ENCODE results near the gene UBA3.

UBA3 gene

GRCh38 chr3:69116897-69117296 is 36.7 kb upstream of the UBA3 start:
- no peak overlapping the region for H3K9ac ChIP-seq (ENCODE audit: low read length)
- H3K4me1 ChIP-seq (ENCODE audit: control insufficient read depth, insufficient read depth, low read length), result no peaks in the 10 kb centered on the region
- no peaks in the 10 kb centered on the region for H3K36me3 ChIP-seq (ENCODE audit: control insufficient read depth, insufficient read depth, low read length)
- no peak overlapping the region for H3K4me3 ChIP-seq (ENCODE audit: low read length)
- no peaks in the 10 kb centered on the region for H3K27me3 ChIP-seq (ENCODE audit: control insufficient read depth, insufficient read depth, low read length)
- H3K9me3 ChIP-seq (ENCODE audit: control insufficient read depth, low read length), result no peaks in the 10 kb centered on the region

DNA sequence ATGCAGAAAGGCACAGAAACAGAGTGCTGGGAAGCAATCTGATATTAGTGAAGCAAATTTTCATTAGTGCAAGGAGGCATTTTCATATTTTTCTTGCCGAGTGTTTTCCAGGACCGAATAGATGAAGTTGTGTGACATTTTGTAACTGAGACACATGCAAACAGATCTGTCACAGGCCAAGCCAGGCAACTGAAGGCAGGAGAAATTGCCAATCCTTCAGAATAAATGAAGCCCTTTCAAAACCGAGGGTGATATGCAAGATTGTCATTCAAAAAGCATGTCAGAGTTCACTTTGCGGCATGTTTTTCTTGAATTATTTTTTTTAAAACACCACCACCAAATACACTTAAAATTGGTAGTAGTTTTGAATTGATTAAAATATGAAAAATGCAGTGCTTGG is 36.0 kb upstream of the UBA3 start:
- H3K27me3 ChIP-seq (ENCODE audit: control insufficient read depth, insufficient read depth, low read length), result no peaks in the 10 kb centered on the region
- H3K4me1 ChIP-seq (ENCODE audit: control insufficient read depth, insufficient read depth, low read length), result no peaks in the 10 kb centered on the region
- no peaks in the 10 kb centered on the region for H3K36me3 ChIP-seq (ENCODE audit: control insufficient read depth, insufficient read depth, low read length)
- no peaks in the 10 kb centered on the region for H3K9me3 ChIP-seq (ENCODE audit: control insufficient read depth, low read length)
- H3K4me3 ChIP-seq (ENCODE audit: low read length), result no peak overlapping the region
- H3K9ac ChIP-seq (ENCODE audit: low read length), result no peak overlapping the region

DNA sequence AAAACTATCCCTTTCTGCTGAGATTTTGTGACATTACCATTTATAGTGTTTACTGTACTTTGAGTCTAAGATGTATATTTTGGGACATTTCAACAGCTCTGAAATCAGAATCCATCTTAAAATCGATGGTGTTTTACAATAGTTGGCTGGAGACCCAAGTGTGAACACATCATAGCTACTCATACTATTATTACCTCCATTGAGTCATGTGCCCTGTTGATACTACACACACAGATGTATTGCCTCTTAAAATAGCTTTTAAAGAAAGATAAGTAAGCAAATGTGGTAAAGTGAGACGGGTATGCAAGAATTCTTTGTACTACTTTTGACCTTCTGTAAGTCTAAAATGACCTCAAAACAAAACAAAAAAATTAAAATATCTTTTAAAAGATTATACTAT is 35.6 kb upstream of the UBA3 start:
- no peaks in the 10 kb centered on the region for H3K4me1 ChIP-seq (ENCODE audit: control insufficient read depth, insufficient read depth, low read length)
- no peak overlapping the region for H3K9ac ChIP-seq (ENCODE audit: low read length)
- H3K9me3 ChIP-seq (ENCODE audit: control insufficient read depth, low read length), result no peaks in the 10 kb centered on the region
- H3K27me3 ChIP-seq (ENCODE audit: control insufficient read depth, insufficient read depth, low read length), result no peaks in the 10 kb centered on the region
- H3K36me3 ChIP-seq (ENCODE audit: control insufficient read depth, insufficient read depth, low read length), result no peaks in the 10 kb centered on the region
- H3K4me3 ChIP-seq (ENCODE audit: low read length), result no peak overlapping the region

- H3K4me1 ChIP-seq (ENCODE audit: control insufficient read depth, insufficient read depth, low read length), result no peaks in the 10 kb centered on the region
- no peak overlapping the region for H3K4me3 ChIP-seq (ENCODE audit: low read length)
- no peaks in the 10 kb centered on the region for H3K36me3 ChIP-seq (ENCODE audit: control insufficient read depth, insufficient read depth, low read length)
- H3K9me3 ChIP-seq (ENCODE audit: control insufficient read depth, low read length), result no peaks in the 10 kb centered on the region
- no peak overlapping the region for H3K9ac ChIP-seq (ENCODE audit: low read length)
- no peaks in the 10 kb centered on the region for H3K27me3 ChIP-seq (ENCODE audit: control insufficient read depth, insufficient read depth, low read length)
These were observed 33.4 kb upstream of the UBA3 start for GRCh38 chr3:69113536-69113935.

DNA sequence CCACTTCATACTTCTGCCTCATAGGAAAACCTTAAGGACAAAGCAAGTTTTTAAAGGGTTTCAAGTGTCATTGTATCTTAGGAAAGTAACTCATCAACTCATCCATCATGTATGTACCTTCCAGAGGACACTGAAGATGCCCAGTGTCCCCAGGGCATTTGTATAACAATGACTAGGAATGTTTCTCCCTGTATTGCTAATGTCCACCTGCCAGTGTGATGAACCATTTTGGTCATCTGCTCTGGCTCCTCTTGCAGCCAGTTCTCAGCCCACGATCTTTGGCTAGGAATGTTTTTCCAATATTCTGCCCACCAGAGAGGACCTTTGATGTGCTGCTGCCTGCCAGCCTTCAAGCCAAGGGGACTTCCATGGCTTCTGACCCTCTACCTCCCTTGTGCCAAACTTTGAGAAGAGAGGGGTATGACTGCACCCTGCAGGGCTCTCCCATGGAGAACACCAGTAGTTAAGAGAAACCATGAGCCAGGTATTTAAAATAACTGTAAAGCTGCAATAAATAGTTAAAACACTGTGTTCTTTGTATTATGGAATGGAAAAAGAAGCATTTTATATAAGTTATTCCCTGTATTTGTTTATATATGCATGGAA is 30.9 kb upstream of the UBA3 start:
- no peaks in the 10 kb centered on the region for H3K36me3 ChIP-seq (ENCODE audit: control insufficient read depth, insufficient read depth, low read length)
- H3K27me3 ChIP-seq (ENCODE audit: control insufficient read depth, insufficient read depth, low read length), result no peaks in the 10 kb centered on the region
- no peak overlapping the region for H3K4me3 ChIP-seq (ENCODE audit: low read length)
- H3K4me1 ChIP-seq (ENCODE audit: control insufficient read depth, insufficient read depth, low read length), result no peaks in the 10 kb centered on the region
- no peaks in the 10 kb centered on the region for H3K9me3 ChIP-seq (ENCODE audit: control insufficient read depth, low read length)
- no peak overlapping the region for H3K9ac ChIP-seq (ENCODE audit: low read length)

GRCh38 chr3:69108811-69109210 is 28.6 kb upstream of the UBA3 start:
- no peak overlapping the region for H3K9ac ChIP-seq (ENCODE audit: low read length)
- no peaks in the 10 kb centered on the region for H3K27me3 ChIP-seq (ENCODE audit: control insufficient read depth, insufficient read depth, low read length)
- no peaks in the 10 kb centered on the region for H3K9me3 ChIP-seq (ENCODE audit: control insufficient read depth, low read length)
- H3K4me1 ChIP-seq (ENCODE audit: control insufficient read depth, insufficient read depth, low read length), result no peaks in the 10 kb centered on the region
- no peaks in the 10 kb centered on the region for H3K36me3 ChIP-seq (ENCODE audit: control insufficient read depth, insufficient read depth, low read length)
- H3K4me3 ChIP-seq (ENCODE audit: low read length), result no peak overlapping the region

DNA sequence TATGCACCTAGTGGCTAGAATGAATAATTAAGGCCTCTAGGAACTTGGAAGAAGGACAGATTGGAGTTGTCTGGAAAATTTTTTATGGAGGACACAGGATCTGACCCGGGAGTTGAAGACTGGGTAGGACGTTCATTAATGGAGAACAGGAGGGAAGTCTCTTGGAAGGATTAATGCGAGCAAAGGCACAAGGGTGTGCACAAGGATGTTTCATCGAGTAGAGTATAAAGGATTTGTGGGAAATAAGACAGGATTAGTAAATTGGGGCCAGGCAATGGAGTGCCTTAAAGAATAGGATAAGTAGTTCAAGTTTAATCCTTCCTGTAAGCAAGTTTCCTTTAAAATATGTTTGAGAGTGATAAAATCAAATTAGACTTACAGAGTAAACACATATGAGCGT is 27.7 kb upstream of the UBA3 start:
- no peaks in the 10 kb centered on the region for H3K27me3 ChIP-seq (ENCODE audit: control insufficient read depth, insufficient read depth, low read length)
- no peaks in the 10 kb centered on the region for H3K36me3 ChIP-seq (ENCODE audit: control insufficient read depth, insufficient read depth, low read length)
- no peak overlapping the region for H3K4me3 ChIP-seq (ENCODE audit: low read length)
- H3K9ac ChIP-seq (ENCODE audit: low read length), result no peak overlapping the region
- H3K9me3 ChIP-seq (ENCODE audit: control insufficient read depth, low read length), result no peaks in the 10 kb centered on the region
- H3K4me1 ChIP-seq (ENCODE audit: control insufficient read depth, insufficient read depth, low read length), result no peaks in the 10 kb centered on the region

GRCh38 chr3:69105320-69105719 is 25.2 kb upstream of the UBA3 start:
- Histone ChIP-seq H3K36me3 (ENCODE audit: control insufficient read depth, insufficient read depth, low read length) (no peaks in the 10 kb centered on the region), H3K4me1 (ENCODE audit: control insufficient read depth, insufficient read depth, low read length) (no peaks in the 10 kb centered on the region), H3K27me3 (ENCODE audit: control insufficient read depth, insufficient read depth, low read length) (no peaks in the 10 kb centered on the region), H3K9me3 (ENCODE audit: control insufficient read depth, low read length) (no peaks in the 10 kb centered on the region), H3K9ac (ENCODE audit: low read length) (no peak overlapping the region), H3K4me3 (ENCODE audit: low read length) (no peak overlapping the region)

DNA sequence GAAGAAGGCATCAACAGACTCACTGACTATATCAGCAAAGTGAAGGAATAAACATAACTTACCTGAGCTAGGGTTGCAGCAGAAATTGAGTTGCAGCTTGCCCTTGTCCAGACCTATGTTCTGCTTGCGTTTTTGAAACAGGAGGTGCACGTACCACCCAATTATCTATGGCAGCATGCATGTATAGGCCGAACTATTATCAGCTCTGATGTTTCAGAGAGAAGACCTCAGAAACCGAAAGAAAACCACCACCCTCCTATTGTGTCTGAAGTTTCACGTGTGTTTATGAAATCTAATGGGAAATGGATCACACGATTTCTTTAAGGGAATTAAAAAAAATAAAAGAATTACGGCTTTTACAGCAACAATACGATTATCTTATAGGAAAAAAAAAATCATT is 24.4 kb upstream of the UBA3 start:
- Histone ChIP-seq H3K9me3 (ENCODE audit: control insufficient read depth, low read length) (no peaks in the 10 kb centered on the region), H3K9ac (ENCODE audit: low read length) (no peak overlapping the region), H3K36me3 (ENCODE audit: control insufficient read depth, insufficient read depth, low read length) (no peaks in the 10 kb centered on the region), H3K27me3 (ENCODE audit: control insufficient read depth, insufficient read depth, low read length) (no peaks in the 10 kb centered on the region), H3K4me3 (ENCODE audit: low read length) (no peak overlapping the region), H3K4me1 (ENCODE audit: control insufficient read depth, insufficient read depth, low read length) (no peaks in the 10 kb centered on the region)

GRCh38 chr3:69103123-69103522 is 23.0 kb upstream of the UBA3 start:
- H3K9me3 ChIP-seq (ENCODE audit: control insufficient read depth, low read length), result no peaks in the 10 kb centered on the region
- H3K27me3 ChIP-seq (ENCODE audit: control insufficient read depth, insufficient read depth, low read length), result no peaks in the 10 kb centered on the region
- H3K9ac ChIP-seq (ENCODE audit: low read length), result no peak overlapping the region
- no peak overlapping the region for H3K4me3 ChIP-seq (ENCODE audit: low read length)
- H3K4me1 ChIP-seq (ENCODE audit: control insufficient read depth, insufficient read depth, low read length), result no peaks in the 10 kb centered on the region
- H3K36me3 ChIP-seq (ENCODE audit: control insufficient read depth, insufficient read depth, low read length), result no peaks in the 10 kb centered on the region

DNA sequence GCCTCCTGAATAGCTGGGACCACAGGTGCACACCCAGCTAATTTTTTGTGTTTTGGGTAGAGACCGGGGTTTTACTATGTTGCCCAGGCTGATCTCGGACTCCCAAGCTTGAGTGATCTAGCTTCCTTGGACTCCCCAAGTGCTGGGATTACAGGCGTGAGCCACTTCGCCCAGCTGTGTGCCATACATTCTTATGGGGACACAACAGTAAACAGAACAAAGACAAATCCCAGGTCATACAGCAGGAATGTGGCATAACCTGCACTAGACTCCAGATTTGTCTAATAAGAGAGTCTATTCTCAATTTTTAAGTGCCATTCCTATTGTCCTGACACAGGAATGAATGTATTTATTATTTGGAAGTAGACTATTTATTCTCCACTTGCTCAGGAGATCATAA is 22.2 kb upstream of the UBA3 start:
- Histone ChIP-seq H3K9me3 (ENCODE audit: control insufficient read depth, low read length) (no peaks in the 10 kb centered on the region), H3K9ac (ENCODE audit: low read length) (no peak overlapping the region), H3K4me1 (ENCODE audit: control insufficient read depth, insufficient read depth, low read length) (no peaks in the 10 kb centered on the region), H3K27me3 (ENCODE audit: control insufficient read depth, insufficient read depth, low read length) (no peaks in the 10 kb centered on the region), H3K4me3 (ENCODE audit: low read length) (no peak overlapping the region), H3K36me3 (ENCODE audit: control insufficient read depth, insufficient read depth, low read length) (no peaks in the 10 kb centered on the region)

DNA sequence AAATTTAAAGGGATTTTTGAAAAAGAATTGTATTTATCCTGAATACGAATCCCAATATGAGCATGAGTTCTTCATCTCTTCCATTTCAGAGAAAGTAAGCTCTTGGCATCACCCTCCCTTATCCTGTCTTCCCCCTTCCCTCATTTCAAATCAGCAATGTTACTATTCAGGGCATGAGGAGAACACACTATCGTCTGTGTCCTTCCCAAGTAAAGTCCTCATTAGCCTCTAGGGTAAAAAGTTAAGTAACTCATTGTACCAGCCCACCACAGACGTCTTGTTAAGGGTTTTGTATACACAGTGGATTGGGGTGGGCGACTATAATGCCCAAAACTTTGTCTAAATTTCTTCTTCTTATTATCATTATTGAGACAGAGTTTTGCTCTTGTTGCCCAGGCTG is 19.4 kb upstream of the UBA3 start:
- no peaks in the 10 kb centered on the region for H3K9me3 ChIP-seq (ENCODE audit: control insufficient read depth, low read length)
- H3K4me1 ChIP-seq (ENCODE audit: control insufficient read depth, insufficient read depth, low read length), result peaks cover 9% of the 10 kb centered on the region
- no peaks in the 10 kb centered on the region for H3K36me3 ChIP-seq (ENCODE audit: control insufficient read depth, insufficient read depth, low read length)
- no peak overlapping the region for H3K9ac ChIP-seq (ENCODE audit: low read length)
- no peak overlapping the region for H3K4me3 ChIP-seq (ENCODE audit: low read length)
- H3K27me3 ChIP-seq (ENCODE audit: control insufficient read depth, insufficient read depth, low read length), result no peaks in the 10 kb centered on the region

DNA sequence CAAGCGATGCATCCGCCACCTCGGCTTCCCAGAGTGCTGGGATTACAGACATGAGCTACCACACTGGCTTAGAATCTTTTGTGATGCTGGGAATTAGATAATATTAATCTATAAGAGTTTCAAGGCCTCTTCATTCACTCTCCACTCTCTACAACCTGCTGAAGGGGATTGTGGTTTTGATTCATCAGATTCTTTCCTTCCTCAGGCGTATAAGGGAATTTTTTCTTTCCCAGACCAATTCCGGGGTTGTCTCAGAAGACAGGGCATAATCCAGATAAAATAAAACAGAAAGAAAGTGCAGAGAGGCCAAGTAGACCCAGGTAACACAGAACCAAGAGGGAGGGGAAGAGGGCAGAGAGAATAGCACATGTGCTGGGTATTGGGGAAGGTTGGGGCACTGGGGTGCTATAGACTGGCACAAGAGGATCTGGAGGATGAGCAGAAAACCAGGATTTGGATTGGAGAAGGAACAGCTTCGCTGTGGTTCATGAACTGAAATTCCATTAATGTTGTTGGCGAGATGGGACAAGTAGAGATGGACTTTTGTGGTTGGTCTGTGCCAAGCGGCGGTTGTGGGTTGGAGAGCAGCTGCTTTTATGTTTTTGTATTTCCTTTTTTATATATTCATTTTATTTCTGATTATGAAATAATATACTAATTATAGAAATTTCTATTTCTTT is 17.4 kb upstream of the UBA3 start:
- Histone ChIP-seq H3K9me3 (ENCODE audit: control insufficient read depth, low read length) (no peaks in the 10 kb centered on the region), H3K4me3 (ENCODE audit: low read length) (no peak overlapping the region), H3K36me3 (ENCODE audit: control insufficient read depth, insufficient read depth, low read length) (no peaks in the 10 kb centered on the region), H3K4me1 (ENCODE audit: control insufficient read depth, insufficient read depth, low read length) (peaks cover 21% of the 10 kb centered on the region), H3K9ac (ENCODE audit: low read length) (no peak overlapping the region), H3K27me3 (ENCODE audit: control insufficient read depth, insufficient read depth, low read length) (no peaks in the 10 kb centered on the region)
